ENCODE data around the gene LRRC26.

LRRC26 gene

DNA sequence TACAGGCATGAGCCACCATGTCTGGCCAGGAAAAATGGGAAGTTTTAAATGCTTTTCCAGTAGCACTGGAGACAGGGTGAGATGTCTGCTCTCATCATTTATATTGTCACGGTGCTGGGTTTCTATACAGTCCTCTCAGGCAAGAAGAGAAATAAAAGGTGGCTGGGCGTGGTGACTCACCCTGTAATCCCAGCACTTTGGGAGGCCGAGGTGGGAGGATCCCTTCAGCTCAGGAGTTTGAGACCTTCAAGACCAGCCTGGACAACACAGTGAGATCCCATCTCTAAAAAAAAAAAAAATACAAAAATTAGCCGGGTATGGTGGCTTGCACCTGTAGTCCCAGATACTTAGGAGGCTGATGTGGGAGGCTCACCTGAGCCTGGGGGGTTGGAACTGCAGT lies 35.7 kb downstream of the LRRC26 start:
- Histone ChIP-seq H3K27ac (ENCODE audit: low read depth, low read length, poor library complexity, severe bottlenecking) (no peak overlapping the region), H3K4me1 (ENCODE audit: insufficient read depth, low read length, severe bottlenecking) (peaks cover 6% of the 10 kb centered on the region), H3K27me3 (ENCODE audit: insufficient read depth, low read length) (0 out of 2 replicates have a peak, but pooled peaks cover 7% of the 10 kb centered on the region), H3K9me3 (ENCODE audit: low read length) (no peaks in the 10 kb centered on the region), H3K9ac (ENCODE audit: low read length) (no peak overlapping the region), H3K79me2 (ENCODE audit: insufficient read depth, low read length) (no peaks in the 10 kb centered on the region), H3K4me2 (ENCODE audit: low read length) (no peak overlapping the region), H3K36me3 (ENCODE audit: insufficient read depth, low read length) (no peaks in the 10 kb centered on the region), H4K20me1 (ENCODE audit: insufficient read depth, low read length) (no peaks in the 10 kb centered on the region), H2AFZ (ENCODE audit: low read length) (no peak overlapping the region), H3F3A (ENCODE audit: insufficient read depth, low read length) (no peaks in the 10 kb centered on the region), H3K9me2 (ENCODE audit: low read depth, low read length) (no peaks in the 10 kb centered on the region), H3K4me3 (ENCODE audit: low read depth, low read length, poor library complexity, severe bottlenecking) (no peak overlapping the region)
- TF ChIP-seq, protein P1, sequence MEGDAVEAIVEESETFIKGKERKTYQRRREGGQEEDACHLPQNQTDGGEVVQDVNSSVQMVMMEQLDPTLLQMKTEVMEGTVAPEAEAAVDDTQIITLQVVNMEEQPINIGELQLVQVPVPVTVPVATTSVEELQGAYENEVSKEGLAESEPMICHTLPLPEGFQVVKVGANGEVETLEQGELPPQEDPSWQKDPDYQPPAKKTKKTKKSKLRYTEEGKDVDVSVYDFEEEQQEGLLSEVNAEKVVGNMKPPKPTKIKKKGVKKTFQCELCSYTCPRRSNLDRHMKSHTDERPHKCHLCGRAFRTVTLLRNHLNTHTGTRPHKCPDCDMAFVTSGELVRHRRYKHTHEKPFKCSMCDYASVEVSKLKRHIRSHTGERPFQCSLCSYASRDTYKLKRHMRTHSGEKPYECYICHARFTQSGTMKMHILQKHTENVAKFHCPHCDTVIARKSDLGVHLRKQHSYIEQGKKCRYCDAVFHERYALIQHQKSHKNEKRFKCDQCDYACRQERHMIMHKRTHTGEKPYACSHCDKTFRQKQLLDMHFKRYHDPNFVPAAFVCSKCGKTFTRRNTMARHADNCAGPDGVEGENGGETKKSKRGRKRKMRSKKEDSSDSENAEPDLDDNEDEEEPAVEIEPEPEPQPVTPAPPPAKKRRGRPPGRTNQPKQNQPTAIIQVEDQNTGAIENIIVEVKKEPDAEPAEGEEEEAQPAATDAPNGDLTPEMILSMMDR (IDR thresholded peaks at IDR 0.05; ENCODE audit: low read length) = no peak
- TF ChIP-seq EZH2 (IDR thresholded peaks at IDR 0.05; ENCODE audit: borderline replicate concordance, low read length) = no peak

DNA sequence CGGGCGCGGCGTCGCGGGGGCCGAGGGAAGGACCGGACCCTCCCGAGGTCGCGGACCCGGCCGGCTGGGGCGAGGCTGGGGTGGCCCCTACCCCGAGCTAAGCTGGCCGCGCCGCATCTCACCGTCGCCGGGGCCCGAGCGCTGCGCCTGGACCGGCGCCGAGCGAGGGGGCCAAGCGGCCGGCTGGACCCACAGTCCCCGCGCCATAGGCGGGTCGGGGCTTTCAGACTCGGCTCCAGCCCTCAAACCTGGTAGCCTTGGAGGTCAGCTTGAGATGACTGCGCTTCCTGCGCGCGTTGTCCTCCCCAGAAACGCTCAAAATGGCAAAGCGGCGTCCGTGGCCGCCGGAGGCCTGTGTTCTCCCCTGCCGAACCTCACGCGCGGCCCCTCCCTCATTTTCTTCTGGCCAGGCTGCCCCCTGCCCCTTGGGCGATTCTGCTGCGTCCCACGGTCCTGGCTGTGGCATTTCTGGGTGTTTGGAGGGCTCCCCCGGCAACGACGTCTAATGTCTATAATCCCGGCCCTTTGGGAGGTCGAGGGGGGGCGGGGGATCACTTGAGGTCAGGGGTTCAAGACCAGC lies 39.6 kb downstream of the LRRC26 start:
- H3K9me2 ChIP-seq (ENCODE audit: low read depth, low read length) = no peaks in the 10 kb centered on the region
- H3K79me2 ChIP-seq (ENCODE audit: insufficient read depth, low read length) = 0 out of 2 replicates have a peak, but pooled peaks cover 6% of the 10 kb centered on the region
- peaks cover 36% of the 10 kb centered on the region for H3K4me1 ChIP-seq (ENCODE audit: insufficient read depth, low read length, severe bottlenecking)
- no peaks in the 10 kb centered on the region for H3K36me3 ChIP-seq (ENCODE audit: insufficient read depth, low read length)
- H3K27ac ChIP-seq (ENCODE audit: low read depth, low read length, poor library complexity, severe bottlenecking) = no peak overlapping the region
- no peaks in the 10 kb centered on the region for H3K9me3 ChIP-seq (ENCODE audit: low read length)
- H3K9ac ChIP-seq (ENCODE audit: low read length) = peak overlapping the region; percentile 86
- no peak overlapping the region for H2AFZ ChIP-seq (ENCODE audit: low read length)
- TF ChIP-seq, protein P1 (IDR thresholded peaks at IDR 0.05; ENCODE audit: low read length) = no peak
- no peak for TF ChIP-seq EZH2 (IDR thresholded peaks at IDR 0.05; ENCODE audit: borderline replicate concordance, low read length)
- no peaks in the 10 kb centered on the region for H4K20me1 ChIP-seq (ENCODE audit: insufficient read depth, low read length)
- peak overlapping the region; percentile 96 for H3K4me2 ChIP-seq (ENCODE audit: low read length)
- no peaks in the 10 kb centered on the region for H3K27me3 ChIP-seq (ENCODE audit: insufficient read depth, low read length)
- peak overlapping the region; percentile 85 for H3K4me3 ChIP-seq (ENCODE audit: low read depth, low read length, poor library complexity, severe bottlenecking)
- H3F3A ChIP-seq (ENCODE audit: insufficient read depth, low read length) = no peaks in the 10 kb centered on the region

DNA sequence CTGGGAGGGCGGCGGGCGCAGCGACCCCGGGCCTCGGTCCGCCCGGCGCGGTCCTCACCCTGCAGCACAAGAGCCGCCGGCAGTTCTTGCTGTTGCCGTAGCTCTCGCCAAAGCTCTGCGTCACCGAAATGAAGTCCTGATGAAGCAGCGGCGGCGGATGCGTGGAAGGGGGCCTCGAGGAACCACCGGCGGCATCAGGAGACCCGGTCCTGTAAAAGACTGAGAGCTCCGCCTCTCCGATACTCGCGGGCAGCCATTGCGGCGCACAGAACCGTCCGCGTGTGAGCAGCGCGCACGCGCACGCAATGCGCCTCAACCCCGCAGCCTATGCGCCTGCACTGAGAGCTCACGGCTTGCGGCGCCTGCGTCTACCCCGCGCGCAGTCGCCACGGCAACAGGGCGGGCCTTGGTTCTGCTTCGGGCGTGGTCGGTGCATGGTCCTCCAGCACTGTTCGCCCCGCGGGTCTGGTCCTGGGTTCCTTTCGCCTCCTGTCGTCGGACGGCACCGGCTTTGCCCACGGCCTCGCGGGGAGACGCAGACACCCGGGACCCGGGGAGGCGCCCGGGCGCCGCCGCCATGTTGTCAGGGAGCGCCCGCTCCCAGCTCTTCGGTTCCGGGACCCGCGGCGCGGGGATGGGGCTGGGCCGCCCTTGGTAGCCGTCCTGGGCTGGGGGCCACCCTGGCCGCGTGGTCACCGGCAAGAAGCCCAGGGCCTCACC lies 40.2 kb downstream of the LRRC26 start:
- Histone ChIP-seq H3K4me3 (ENCODE audit: low read depth, low read length, poor library complexity, severe bottlenecking) (peak overlapping the region; percentile 85), H3K9me3 (ENCODE audit: low read length) (no peaks in the 10 kb centered on the region), H3K79me2 (ENCODE audit: insufficient read depth, low read length) (0 out of 2 replicates have a peak, but pooled peaks cover 6% of the 10 kb centered on the region), H3K36me3 (ENCODE audit: insufficient read depth, low read length) (no peaks in the 10 kb centered on the region), H3K27me3 (ENCODE audit: insufficient read depth, low read length) (no peaks in the 10 kb centered on the region), H3K9me2 (ENCODE audit: low read depth, low read length) (no peaks in the 10 kb centered on the region), H3K9ac (ENCODE audit: low read length) (peak overlapping the region; percentile 86), H3K4me1 (ENCODE audit: insufficient read depth, low read length, severe bottlenecking) (peaks cover 36% of the 10 kb centered on the region), H2AFZ (ENCODE audit: low read length) (no peak overlapping the region), H3K4me2 (ENCODE audit: low read length) (peak overlapping the region; percentile 96), H3K27ac (ENCODE audit: low read depth, low read length, poor library complexity, severe bottlenecking) (peak overlapping the region; percentile 90), H3F3A (ENCODE audit: insufficient read depth, low read length) (no peaks in the 10 kb centered on the region), H4K20me1 (ENCODE audit: insufficient read depth, low read length) (no peaks in the 10 kb centered on the region)
- TF ChIP-seq, protein P1 (IDR thresholded peaks at IDR 0.05; ENCODE audit: low read length) = no peak
- no peak for TF ChIP-seq EZH2 (IDR thresholded peaks at IDR 0.05; ENCODE audit: borderline replicate concordance, low read length)

Measured in OCI-LY1 (cell line).